Peyer's patch (tissue), 4 donors: ENCODE measurements around the gene SLC22A3. TPM values are rescaled to one million over a fixed set of nuclear protein-coding genes. Genes with fewer than 3 reads are reported as not detected.

Experiments used
- DNase-seq, 3 donors: peaks; one replicate each; pipeline ENCODE4 v3.0.0-alpha.2; 2017 to 2019
- H3K27ac ChIP-seq, 4 donors: fragments of 200-600 bp; sonication (generic); one replicate each; pipeline ENCODE4 v1.5.1; 2016 to 2019
- H3K27me3 ChIP-seq, 2 donors: fragments of 200-600 bp; sonication (generic); one replicate each; pipeline ENCODE4 v1.5.1; 2019
- H3K36me3 ChIP-seq, 3 donors: fragments of 200-600 bp; sonication (generic); one replicate each; pipeline ENCODE4 v1.5.1; 2016 to 2019
- H3K4me1 ChIP-seq, 4 donors: fragments of 200-600 bp; sonication (generic); one replicate each; pipeline ENCODE4 v1.5.1; 2016 to 2019
- H3K4me3 ChIP-seq, 4 donors: fragments of 200-600 bp; sonication (generic); 1 replicate in 3 of 4; 2 replicates in 1 of 4; pipeline ENCODE4 v1.5.1; 2016 to 2019; ENCODE audit warnings: mild to moderate bottlenecking in 1 of 4
- H3K9me3 ChIP-seq, 4 donors: fragments of 200-600 bp; sonication (generic); one replicate each; pipeline ENCODE4 v1.5.1; 2016 to 2019; ENCODE audit warnings: mild to moderate bottlenecking in 1 of 4
- POLR2A ChIP-seq, 2 donors: fragments of 450-650 bp; IDR thresholded peaks; one replicate each; pipeline ENCODE4 v1.5.1; 2017; ENCODE audit warnings: antibody characterized with exemption in 2 of 2, mild to moderate bottlenecking in 2 of 2, moderate library complexity in 2 of 2
- total RNA-seq, 4 donors: library from RNA; depleted of rRNA; stranded (reverse); fragments of >200 nt; gene quantifications; one replicate each; pipeline ENCODE4 v1.1.0, GENCODE V29; 2016
- TF ChIP-seq, protein P1 (sequence below), 6 experiments: fragments of 450-650 bp in 4 of 6; fragments of 200-600 bp in 2 of 6; sonication (generic) in 1 of 6; IDR thresholded peaks; one replicate each; pipeline ENCODE4 v1.5.1; 2017 to 2019; ENCODE audit warnings: antibody characterized with exemption in 6 of 6, mild to moderate bottlenecking in 3 of 6, moderate library complexity in 1 of 6

SLC22A3 gene
- total RNA-seq, 4 donors from 2014 or later: 2.5 to 10.6 (median 8.9) TPM

GRCh38 chr6:160303806-160304205 is 44.4 kb upstream of the SLC22A3 start:
- H3K27ac ChIP-seq: no peak overlapping the region
- no peaks in the 10 kb centered on the region for H3K9me3 ChIP-seq
- H3K4me1 ChIP-seq: peaks cover 0 to 11% (median 2%) of the 10 kb centered on the region in 4 donors
- H3K36me3 ChIP-seq: no peaks in the 10 kb centered on the region
- DNase-seq: no peak
- no peak overlapping the region for H3K4me3 ChIP-seq
- H3K27me3 ChIP-seq: no peaks in the 10 kb centered on the region
- TF ChIP-seq, protein P1, sequence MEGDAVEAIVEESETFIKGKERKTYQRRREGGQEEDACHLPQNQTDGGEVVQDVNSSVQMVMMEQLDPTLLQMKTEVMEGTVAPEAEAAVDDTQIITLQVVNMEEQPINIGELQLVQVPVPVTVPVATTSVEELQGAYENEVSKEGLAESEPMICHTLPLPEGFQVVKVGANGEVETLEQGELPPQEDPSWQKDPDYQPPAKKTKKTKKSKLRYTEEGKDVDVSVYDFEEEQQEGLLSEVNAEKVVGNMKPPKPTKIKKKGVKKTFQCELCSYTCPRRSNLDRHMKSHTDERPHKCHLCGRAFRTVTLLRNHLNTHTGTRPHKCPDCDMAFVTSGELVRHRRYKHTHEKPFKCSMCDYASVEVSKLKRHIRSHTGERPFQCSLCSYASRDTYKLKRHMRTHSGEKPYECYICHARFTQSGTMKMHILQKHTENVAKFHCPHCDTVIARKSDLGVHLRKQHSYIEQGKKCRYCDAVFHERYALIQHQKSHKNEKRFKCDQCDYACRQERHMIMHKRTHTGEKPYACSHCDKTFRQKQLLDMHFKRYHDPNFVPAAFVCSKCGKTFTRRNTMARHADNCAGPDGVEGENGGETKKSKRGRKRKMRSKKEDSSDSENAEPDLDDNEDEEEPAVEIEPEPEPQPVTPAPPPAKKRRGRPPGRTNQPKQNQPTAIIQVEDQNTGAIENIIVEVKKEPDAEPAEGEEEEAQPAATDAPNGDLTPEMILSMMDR (IDR thresholded peaks at IDR 0.05): no peak
- TF ChIP-seq POLR2A (IDR thresholded peaks at IDR 0.05): no peak

- Histone ChIP-seq H3K27ac (no peak overlapping the region), H3K4me1 (peaks cover 0 to 4% (median 0%) of the 10 kb centered on the region in 4 donors), H3K4me3 (no peak overlapping the region), H3K9me3 (peaks cover 0 to 12% (median 0%) of the 10 kb centered on the region in 4 donors), H3K36me3 (no peaks in the 10 kb centered on the region), H3K27me3 (no peaks in the 10 kb centered on the region)
- DNase-seq: no peak
- TF ChIP-seq, protein P1 (IDR thresholded peaks at IDR 0.05): no peak
- TF ChIP-seq POLR2A (IDR thresholded peaks at IDR 0.05): no peak
Observed at GRCh38 chr6:160305926-160306713, 42.1 kb upstream of the SLC22A3 start.

DNA sequence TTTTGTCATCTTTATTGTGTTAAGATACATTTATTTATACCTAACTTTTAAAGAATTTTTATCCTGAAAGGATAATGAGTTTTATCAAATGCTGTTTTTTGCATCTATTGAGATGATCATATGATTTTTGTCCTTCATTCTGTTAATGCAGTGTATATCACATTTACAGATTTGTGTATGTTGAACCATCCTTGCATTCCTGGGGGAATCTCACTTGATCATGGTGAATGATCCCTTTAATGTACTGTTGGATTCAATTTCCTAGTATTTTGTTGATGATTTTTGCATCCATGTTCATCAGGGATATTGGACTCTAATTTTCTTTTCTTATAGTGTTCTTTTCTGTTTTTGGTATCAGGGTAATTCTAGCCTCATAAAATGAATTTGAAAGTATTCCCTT is 38.5 kb upstream of the SLC22A3 start:
- H3K36me3 ChIP-seq: no peaks in the 10 kb centered on the region
- H3K4me3 ChIP-seq: no peak overlapping the region
- H3K27me3 ChIP-seq: no peaks in the 10 kb centered on the region
- H3K4me1 ChIP-seq: no peaks in the 10 kb centered on the region
- no peak overlapping the region for H3K27ac ChIP-seq
- peaks cover 0 to 20% (median 0%) of the 10 kb centered on the region in 4 donors for H3K9me3 ChIP-seq
- no peak for DNase-seq
- TF ChIP-seq, protein P1 (IDR thresholded peaks at IDR 0.05): no peak
- TF ChIP-seq POLR2A (IDR thresholded peaks at IDR 0.05): no peak

DNA sequence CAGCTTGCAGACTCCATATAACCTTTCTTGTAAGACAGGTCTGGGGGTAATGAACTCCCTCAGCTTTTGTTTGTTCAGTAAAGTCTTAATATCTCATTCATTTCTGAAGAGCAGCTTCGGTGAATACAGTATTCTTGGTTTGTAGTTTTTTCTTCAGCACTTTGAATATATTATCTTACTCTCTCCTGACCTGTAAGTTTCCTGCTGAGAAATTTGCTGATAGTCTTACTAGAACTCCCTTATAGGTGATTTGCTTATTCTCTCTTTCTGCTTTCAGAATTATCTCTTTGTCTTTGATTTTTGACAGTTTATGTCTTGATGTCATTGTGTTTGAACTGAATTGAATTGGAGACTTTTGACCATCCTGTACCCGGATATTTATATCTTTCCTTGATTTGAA is 35.3 kb upstream of the SLC22A3 start:
- Histone ChIP-seq H3K27me3 (no peaks in the 10 kb centered on the region), H3K4me1 (no peaks in the 10 kb centered on the region), H3K9me3 (peaks cover 0 to 20% (median 0%) of the 10 kb centered on the region in 4 donors), H3K27ac (no peak overlapping the region), H3K36me3 (no peaks in the 10 kb centered on the region), H3K4me3 (no peak overlapping the region)
- no peak for DNase-seq
- no peak for TF ChIP-seq POLR2A (IDR thresholded peaks at IDR 0.05)
- TF ChIP-seq, protein P1 (IDR thresholded peaks at IDR 0.05): no peak

DNA sequence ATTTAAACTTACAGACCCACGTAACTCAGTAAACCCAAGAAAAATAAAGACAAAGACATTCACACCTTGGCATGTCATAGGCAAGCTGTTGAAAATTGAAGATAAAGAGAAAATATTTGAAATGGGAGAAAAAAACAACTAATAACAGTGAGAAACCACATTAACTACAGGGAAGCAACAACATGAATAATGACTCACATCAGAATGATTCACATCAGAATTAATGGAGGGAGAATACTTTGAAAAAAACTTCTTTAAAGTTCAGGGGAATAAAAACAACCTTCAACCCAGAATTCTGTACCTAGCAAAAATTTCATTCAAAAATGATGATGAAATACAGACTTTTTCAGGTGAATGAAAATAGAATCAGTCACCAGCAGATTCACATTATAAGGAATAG is 32.9 kb upstream of the SLC22A3 start:
- Histone ChIP-seq H3K4me1 (no peaks in the 10 kb centered on the region), H3K9me3 (peaks cover 0 to 14% (median 0%) of the 10 kb centered on the region in 4 donors), H3K4me3 (no peak overlapping the region), H3K27ac (no peak overlapping the region), H3K27me3 (no peaks in the 10 kb centered on the region), H3K36me3 (no peaks in the 10 kb centered on the region)
- DNase-seq: no peak
- TF ChIP-seq, protein P1 (IDR thresholded peaks at IDR 0.05): no peak
- no peak for TF ChIP-seq POLR2A (IDR thresholded peaks at IDR 0.05)
